GM12878 (cell line): ENCODE measurements around the gene PCDHB16. TPM values are rescaled to one million over a fixed set of nuclear protein-coding genes. Genes with fewer than 3 reads are reported as not detected.
"Not testable (repeated sequence)": the region's sequence is repeated elsewhere in the genome, so short reads cannot be mapped to it uniquely, and the experiment has no call there.

Source experiments
- ATAC-seq: fragments of 200-7000 bp; cut with Tn5 transposase; 3 replicates; pipeline ENCODE4 v1.9.1; 2020; ENCODE audit warnings: mild to moderate bottlenecking, moderate library complexity
- BruUV-seq: library from RNA; stranded (reverse); fragments of 400-500 nt; replicated peaks from 2 replicates; lab custom pipeline; 2021; lab: Mats Ljungman, UMichigan
- CTCF ChIA-PET: fragments of 300-600 bp; sonication (Branson Sonifier 250); formaldehyde crosslinking; extraction: SDS; loops from one replicate; lab custom pipeline; 2021; ENCODE audit warnings: inconsistent platforms; lab: Yijun Ruan, JAX
- POLR2A ChIA-PET: fragments of 350-600 bp; formaldehyde crosslinking; extraction: SDS; loops from one replicate; lab custom pipeline; 2021; ENCODE audit warnings: inconsistent platforms; lab: Charles Lee
- RAD21 ChIA-PET: fragments of 300-600 bp; sonication (Branson Sonifier 250); formaldehyde crosslinking; loops from one replicate; lab custom pipeline; 2023; ENCODE audit warnings: antibody characterized with exemption; ENCODE audit not compliant: unreplicated experiment; lab: Charles Lee
- SMC1A ChIA-PET: fragments of 300-600 bp; sonication (Branson Sonifier 250); formaldehyde crosslinking; loops from one replicate; lab custom pipeline; 2023; ENCODE audit not compliant: unreplicated experiment, uncharacterized antibody; lab: Charles Lee
- DNase-seq: peaks from one replicate; pipeline ENCODE4 v3.0.0-alpha.2; 2011; ENCODE audit warnings: low read depth, low spot score
- FAIRE-seq: peaks from 3 replicates; lab custom pipeline; 2011; peaks lifted over from hg19 to GRCh38; lab: Jason Lieb, UNC
- H2AFZ ChIP-seq: 2 replicates; pipeline ENCODE4 v1.6.0; 2011; ENCODE audit warnings: low read depth, low read length, control low read depth; ENCODE audit not compliant: control insufficient read depth
- H3K27ac ChIP-seq: 2 replicates; pipeline ENCODE4 v1.5.1; 2011; ENCODE audit warnings: control low read depth; ENCODE audit not compliant: control insufficient read depth, insufficient read depth
- H3K27me3 ChIP-seq, 2 experiments: replicated peaks in 1 of 2; 2 replicates each; pipeline versions ENCODE4 v1.6.0 to v1.6.1; 2011; ENCODE audit warnings: low read length in 1 of 2; ENCODE audit not compliant: control insufficient read depth in 2 of 2, insufficient read depth in 2 of 2
- H3K36me3 ChIP-seq, 2 experiments: 2 replicates each; pipeline ENCODE4 v1.5.1; 2011; ENCODE audit warnings: low read length in 1 of 2; ENCODE audit not compliant: control insufficient read depth in 2 of 2, insufficient read depth in 2 of 2
- H3K4me1 ChIP-seq: 2 replicates; pipeline ENCODE4 v1.6.1; 2011; ENCODE audit warnings: mild to moderate bottlenecking, low read length, moderate library complexity, mixed read lengths; ENCODE audit not compliant: control insufficient read depth, insufficient read depth
- H3K4me2 ChIP-seq: 2 replicates; pipeline ENCODE4 v1.6.0; 2011; ENCODE audit warnings: control low read depth; ENCODE audit not compliant: control insufficient read depth, insufficient read depth
- H3K4me3 ChIP-seq: fragments of 200-600 bp; sonication (generic); 2 replicates; pipeline ENCODE4 v1.5.1; 2016
- H3K79me2 ChIP-seq: 2 replicates; pipeline ENCODE4 v1.6.0; 2011; ENCODE audit warnings: low read length; ENCODE audit not compliant: control insufficient read depth, insufficient read depth
- H3K9ac ChIP-seq: 2 replicates; pipeline ENCODE4 v1.8.0; 2011; ENCODE audit warnings: low read length, control low read depth, mixed read lengths; ENCODE audit not compliant: control insufficient read depth, insufficient read depth
- H3K9me3 ChIP-seq: replicated peaks from 3 replicates; pipeline ENCODE4 v1.5.1; 2011; ENCODE audit warnings: mild to moderate bottlenecking, low read length; ENCODE audit not compliant: control insufficient read depth, insufficient read depth
- H4K20me1 ChIP-seq: 2 replicates; pipeline ENCODE4 v1.6.0; 2011; ENCODE audit not compliant: control insufficient read depth, insufficient read depth
- CHD4 ChIP-seq: fragments of 200-600 bp; sonication (generic); IDR thresholded peaks from 2 replicates; pipeline ENCODE4 v1.6.1; 2016; ENCODE audit warnings: mild to moderate bottlenecking
- DPF2 ChIP-seq: fragments of 450-650 bp; IDR thresholded peaks from 2 replicates; pipeline ENCODE4 v1.6.1; 2017; ENCODE audit warnings: mild to moderate bottlenecking
- FOXM1 ChIP-seq: IDR thresholded peaks from 2 replicates; pipeline ENCODE4 v1.6.1; 2012; ENCODE audit warnings: low read depth, mild to moderate bottlenecking, inconsistent platforms, low read length, moderate library complexity
- GABPA ChIP-seq: IDR thresholded peaks from 2 replicates; pipeline ENCODE4 v1.6.1; 2014; ENCODE audit warnings: antibody characterized with exemption, low read depth, mild to moderate bottlenecking, inconsistent platforms
- POLR2AphosphoS5 ChIP-seq: IDR thresholded peaks from 2 replicates; pipeline ENCODE4 v1.6.1; 2011; ENCODE audit warnings: mild to moderate bottlenecking, low read length, inconsistent platforms
- SREBF1 ChIP-seq: IDR thresholded peaks from 2 replicates; pipeline ENCODE4 v1.6.1; 2012; ENCODE audit warnings: mild to moderate bottlenecking, low read length
- TCF3 ChIP-seq: IDR thresholded peaks from 2 replicates; pipeline ENCODE4 v1.6.1; 2012; ENCODE audit warnings: low read depth, mild to moderate bottlenecking, low read length, borderline replicate concordance; ENCODE audit not compliant: insufficient read depth
- YY1 ChIP-seq: IDR thresholded peaks from 2 replicates; pipeline ENCODE4 v1.6.1; 2011; ENCODE audit warnings: low read depth, mild to moderate bottlenecking, low read length
- ZBTB11 ChIP-seq: fragments of 450-650 bp; formaldehyde crosslinking; IDR thresholded peaks from 2 replicates; pipeline ENCODE4 v1.5.0; 2022; ENCODE audit warnings: mild to moderate bottlenecking, missing genetic modification characterization
- ZSCAN29 ChIP-seq: fragments of 450-650 bp; IDR thresholded peaks from 2 replicates; pipeline ENCODE4 v1.6.1; 2017; ENCODE audit warnings: mild to moderate bottlenecking, moderate library complexity
- WGBS: methylation state at CpG from one replicate; pipeline ENCODE4 v1.1.6; 2016; ENCODE audit warnings: low lambda C conversion rate; ENCODE audit not compliant: insufficient replicate concordance, insufficient coverage; ENCODE audit errors: missing lambda C conversion rate; 5-methylcytosine and 5-hydroxymethylcytosine counted together
- in situ Hi-C: fragments of 300-500 bp; cut with MboI; formaldehyde crosslinking; loops from 9 replicates; pipeline ENCODE4 v1.14.3; 2018; ENCODE audit warnings: mixed read lengths
- intact Hi-C: fragments of 100-400 bp; cut with micrococcal nuclease; formaldehyde crosslinking; loops from one replicate; pipeline ENCODE4 v1.14.2; 2022; ENCODE audit not compliant: unreplicated experiment
- polyA plus RNA-seq, 11 experiments: library from polyadenylated mRNA; depleted of rRNA in 4 of 11; unstranded in 6 of 11; stranded (reverse) in 5 of 11; fragments of >200 nt; fragmentation: Nextera tagmentation in 4 of 11; fragmentation: Illumina TruSeq in 1 of 11; extraction: Ambion mirVana in 4 of 11; extraction: Trizol in 1 of 11; gene quantifications; 1 replicate in 1 of 11; 2 replicates in 10 of 11; pipeline versions ENCODE4 v1.2.1 to v1.2.3, GENCODE V29; 2011 to 2016; ENCODE audit warnings: inconsistent platforms in 2 of 11, missing spikeins in 2 of 11, low read depth in 1 of 11
- total RNA-seq, 4 experiments: library from RNA; depleted of rRNA in 3 of 4; stranded (reverse); fragments of >200 nt in 3 of 4; fragmentation: Illumina TruSeq in 1 of 4; extraction: Trizol in 1 of 4; gene quantifications; 2 replicates each; pipeline versions ENCODE4 v1.2.1 to v1.2.3, GENCODE V29; 2013 to 2021

Gene PCDHB16
- total and polyA plus RNA-seq, 10 of the 15 experiments (the other 5 are each of a cell fraction or from before 2014, with no cell fraction given), result 0.01 TPM; not detected in 9

- WGBS, result 70% methylated on average over 1 of the region's 1 CpG
- in situ Hi-C loops (loop anchor here (5.0 kb wide), 1 partner anchor 36 kb away; the partner anchor contains the start of gene PCDHB13), intact Hi-C loops (no loop called here)
- TF ChIP-seq DPF2 (no peak), FOXM1 (no peak), YY1 (no peak), GABPA (no peak), ZBTB11 (no peak), ZSCAN29 (no peak), SREBF1 (no peak), TCF3 (no peak), CHD4 (no peak), POLR2AphosphoS5 (no peak)
- RAD21 ChIA-PET, result no interaction called here
- BruUV-seq, result no TSS peak
- Histone ChIP-seq H2AFZ (no peak overlapping the region), H3K4me1 (no peaks in the 10 kb centered on the region), H4K20me1 (no peaks in the 10 kb centered on the region), H3K27me3 (no peaks in the 10 kb centered on the region), H3K36me3 (no peaks in the 10 kb centered on the region), H3K4me2 (no peak overlapping the region), H3K79me2 (no peaks in the 10 kb centered on the region), H3K4me3 (no peak overlapping the region), H3K27ac (no peak overlapping the region), H3K9me3 (no peaks in the 10 kb centered on the region; the same call in 2 of the 3 replicates), H3K9ac (no peak overlapping the region)
- SMC1A ChIA-PET, result no interaction called here
- POLR2A ChIA-PET, result no interaction called here
- FAIRE-seq, result no peak
- ATAC-seq, result no peak
- no peak for DNase-seq
- CTCF ChIA-PET, result no interaction called here
Measured at GRCh38 chr5:141175933-141176332, 6.3 kb upstream of the PCDHB16 start.

DNA sequence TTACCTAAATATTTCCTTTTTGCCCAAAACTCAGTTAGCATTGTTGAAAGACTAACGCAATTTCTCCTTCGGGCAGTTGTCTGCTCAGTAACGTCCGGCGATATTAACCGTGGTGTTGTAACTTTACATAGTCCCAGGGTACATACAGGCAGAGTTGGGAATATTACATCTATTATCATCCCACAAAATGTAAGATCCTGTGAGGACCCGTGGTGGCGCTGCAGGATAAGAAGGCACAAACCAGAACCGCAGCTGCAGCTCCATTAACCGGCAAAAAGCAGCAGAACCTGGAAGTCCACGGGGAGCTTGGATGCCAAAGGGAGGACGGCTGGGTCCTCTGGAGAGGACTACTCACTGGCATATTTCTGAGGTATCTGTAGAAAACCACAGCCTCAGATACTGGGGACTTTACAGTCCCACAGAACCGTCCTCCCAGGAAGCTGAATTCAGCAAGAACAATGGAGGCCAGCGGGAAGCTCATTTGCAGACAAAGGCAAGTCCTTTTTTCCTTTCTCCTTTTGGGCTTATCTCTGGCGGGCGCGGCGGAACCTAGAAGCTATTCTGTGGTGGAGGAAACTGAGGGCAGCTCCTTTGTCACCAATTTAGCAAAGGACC, 4.5 kb upstream of the PCDHB16 start, which contains the start of gene PCDHB8:
PCDHB8 (plus strand) TSS at position 214 of the 615 bp plus-strand sequence; CDS start at position 459, 245 bp downstream.
- SMC1A ChIA-PET, ATAC-seq, H3K9ac ChIP-seq, H3K79me2 ChIP-seq, H3K4me3 ChIP-seq, DNase-seq, H3K27ac ChIP-seq, H3K4me2 ChIP-seq, H2AFZ ChIP-seq, H3K9me3 ChIP-seq, BruUV-seq, H3K27me3 ChIP-seq, POLR2A ChIA-PET, H4K20me1 ChIP-seq, intact Hi-C loops, CTCF ChIA-PET, RAD21 ChIA-PET, H3K4me1 ChIP-seq, H3K36me3 ChIP-seq, FAIRE-seq: not testable (repeated sequence)
- WGBS, result 26% methylated on average over 12 of the region's 18 CpGs
- in situ Hi-C loops, result loop anchor here (5.0 kb wide), 1 partner anchor 35 kb away; the partner anchor contains the start of gene PCDHB13
